HG02798 (cell line): ENCODE results near the gene TMEM63C.

Experiments
- ATAC-seq: cut with Tn5 transposase; IDR thresholded peaks from one replicate; pipeline ENCODE4 v1.9.1; 2021; ENCODE audit warnings: mild to moderate bottlenecking; ENCODE audit not compliant: unreplicated experiment, poor library complexity

Gene TMEM63C

DNA sequence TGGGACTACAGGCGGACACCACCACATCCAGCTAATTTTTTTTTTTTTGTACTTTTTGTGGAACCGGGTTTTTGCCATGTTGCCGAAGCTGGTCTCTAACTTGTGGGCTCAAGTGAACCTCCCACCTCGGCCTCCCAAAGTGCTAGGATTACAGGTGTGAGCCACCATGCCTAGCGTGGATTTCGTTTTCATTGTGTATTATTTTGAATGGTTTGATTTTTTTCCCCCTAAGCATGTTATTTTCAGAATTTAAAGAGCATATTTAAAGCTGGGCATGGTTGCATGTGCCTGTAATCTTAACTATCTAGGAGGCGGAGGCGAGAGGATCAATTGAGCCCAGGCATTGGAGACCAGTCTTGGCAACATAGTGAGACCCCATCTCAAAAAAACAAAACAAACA is 13.1 kb downstream of the TMEM63C start:
- ATAC-seq = no peak

DNA sequence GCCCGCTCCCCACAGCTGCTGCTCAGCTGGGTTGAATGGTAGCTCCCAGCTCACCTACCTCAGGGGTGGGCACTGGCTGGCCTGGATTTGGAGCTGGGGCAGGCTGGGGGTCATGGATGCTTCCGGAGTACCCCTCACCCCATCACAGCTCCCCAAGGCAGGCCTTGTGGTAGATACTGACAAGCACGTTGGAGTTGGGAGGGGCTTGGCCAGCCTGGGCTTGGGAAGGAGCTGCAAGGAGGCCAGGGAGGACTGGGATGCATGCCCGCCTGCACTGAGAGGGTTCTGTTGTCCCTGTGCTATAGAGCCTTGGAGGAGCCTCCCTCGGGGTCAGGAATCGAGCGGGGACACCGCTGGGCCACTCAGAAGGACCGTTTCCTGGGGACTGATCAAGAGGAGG is 14.2 kb downstream of the TMEM63C start:
- no peak for ATAC-seq

DNA sequence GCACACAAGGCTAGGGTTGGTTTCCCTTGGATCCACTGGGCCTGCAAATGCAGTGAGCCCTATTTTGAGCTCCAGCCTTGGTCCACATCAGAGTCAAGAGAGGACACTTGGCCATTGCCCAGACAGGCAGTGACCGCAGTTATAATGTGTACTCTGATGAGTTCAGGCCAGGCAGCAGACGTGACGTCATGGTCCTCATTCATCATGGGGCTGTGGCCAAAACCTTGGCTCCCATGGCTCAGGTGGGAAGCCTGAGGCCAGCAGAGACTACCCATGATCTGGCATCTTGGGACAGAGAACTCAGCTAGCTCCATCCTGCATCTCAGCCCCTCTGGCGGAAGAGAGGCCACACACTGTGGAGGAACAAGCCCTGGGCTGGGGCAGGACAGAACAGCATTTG is 16.4 kb downstream of the TMEM63C start:
- ATAC-seq = no peak

- no peak for ATAC-seq
Observed at GRCh38 chr14:77198561-77198960, 17.0 kb downstream of the TMEM63C start.

DNA sequence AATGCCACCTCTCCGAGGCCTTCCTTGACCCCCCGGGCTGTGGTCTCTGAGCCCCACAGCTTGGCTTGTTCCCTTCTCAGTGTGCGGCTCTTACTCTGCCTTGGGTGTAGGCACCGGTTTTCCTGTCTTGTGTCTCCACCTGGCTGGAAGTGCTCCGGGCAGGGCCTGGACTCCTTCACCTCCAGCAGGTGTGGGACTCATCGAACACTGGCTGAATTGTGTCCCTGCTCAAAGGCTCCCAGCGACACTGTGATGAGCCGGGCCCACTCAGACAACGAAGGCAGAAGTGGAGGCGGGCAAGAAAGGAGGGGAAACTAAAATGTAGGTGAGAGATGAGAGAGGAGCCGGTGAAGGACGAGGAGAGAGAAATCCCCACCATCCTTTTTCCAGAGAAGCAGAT is 18.0 kb downstream of the TMEM63C start:
- no peak for ATAC-seq

DNA sequence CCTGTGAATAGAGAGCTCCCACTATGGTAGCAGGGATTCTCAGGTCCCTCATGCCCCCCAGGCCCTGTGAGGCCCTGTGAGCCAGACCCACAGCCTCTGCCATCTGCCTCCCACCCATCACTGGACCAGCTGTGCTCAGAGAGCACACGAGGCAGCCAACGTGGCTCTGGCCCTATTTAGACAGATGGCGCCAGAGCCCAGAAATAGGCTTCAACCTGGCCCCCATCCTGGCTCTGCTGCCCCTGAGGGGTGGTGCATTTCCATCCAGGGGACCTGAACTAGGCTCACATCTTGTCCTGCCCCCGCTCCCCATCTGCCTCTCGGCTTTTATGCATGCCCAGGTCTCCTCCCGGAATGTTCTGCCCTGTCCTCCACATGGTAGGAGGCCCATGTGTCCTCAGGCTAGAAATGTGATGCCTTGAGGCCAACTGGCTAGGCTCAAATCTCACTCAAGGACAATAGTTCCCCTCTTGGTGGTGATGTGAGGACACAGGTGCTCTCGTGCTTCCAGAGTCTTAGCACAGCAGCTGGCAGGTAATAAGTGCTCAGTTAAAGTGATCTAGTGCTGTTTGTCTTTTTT is 18.9 kb downstream of the TMEM63C start:
- no peak for ATAC-seq

DNA sequence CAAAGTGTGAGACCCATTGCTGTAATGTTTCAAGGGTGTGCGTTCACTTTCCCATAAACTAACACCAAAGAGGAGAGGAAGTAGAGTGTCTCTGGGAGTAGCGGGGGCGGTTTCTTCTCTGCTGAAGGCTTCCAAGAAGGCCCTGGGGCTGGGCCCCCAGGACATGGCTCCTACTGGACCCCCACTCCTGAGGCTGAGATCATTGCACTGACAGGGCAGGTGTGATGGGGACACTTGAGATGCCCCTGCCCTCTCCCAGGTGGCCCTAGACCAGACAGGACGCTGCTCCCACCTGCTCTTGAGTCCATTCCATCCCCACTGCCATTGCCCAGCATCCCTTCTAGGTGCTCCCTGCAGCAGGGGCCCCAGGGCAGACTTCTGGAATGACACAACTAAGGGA is 20.1 kb downstream of the TMEM63C start:
- no peak for ATAC-seq

GRCh38 chr14:77203611-77204458 is 22.2 kb downstream of the TMEM63C start:
- no peak for ATAC-seq

DNA sequence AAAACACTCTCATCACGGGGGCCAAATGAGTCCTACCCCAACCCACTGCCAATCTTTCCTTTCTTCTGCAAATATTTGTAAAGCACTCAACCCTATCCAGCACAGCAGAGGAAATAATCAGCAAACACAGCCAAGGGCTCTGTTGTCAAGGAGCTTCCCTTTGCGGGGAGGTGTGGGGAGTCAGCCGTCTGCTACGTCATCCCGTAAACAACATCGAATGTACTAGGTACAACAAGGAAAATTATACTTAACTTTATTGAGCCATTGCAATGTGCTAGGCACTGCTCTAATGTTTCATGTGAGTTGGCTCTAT is 22.8 kb downstream of the TMEM63C start:
- ATAC-seq = no peak

GRCh38 chr14:77204907-77205306 is 23.3 kb downstream of the TMEM63C start:
- ATAC-seq = no peak

DNA sequence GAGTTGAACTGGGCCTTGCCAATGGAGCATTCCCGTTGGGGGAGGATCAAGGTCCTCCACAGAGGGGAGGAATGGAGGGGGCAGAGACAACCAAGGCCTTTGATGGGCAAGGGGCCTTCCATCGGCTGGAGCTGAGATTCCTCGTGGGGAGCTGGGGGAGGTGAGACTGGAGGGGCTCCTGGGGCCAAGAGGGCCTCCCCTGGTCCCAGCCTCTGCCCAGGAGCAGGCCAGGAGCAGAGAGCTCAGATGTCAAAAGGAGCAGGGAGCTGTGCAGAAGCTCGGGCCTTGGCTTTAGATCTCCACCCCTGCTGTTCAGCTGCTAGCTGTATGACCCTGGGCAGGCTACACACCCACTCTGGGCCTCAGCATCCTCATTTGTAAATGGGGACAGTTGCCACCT is 24.0 kb downstream of the TMEM63C start:
- no peak for ATAC-seq

- no peak for ATAC-seq
Observed at GRCh38 chr14:77206261-77206824, 24.7 kb downstream of the TMEM63C start.

GRCh38 chr14:77206877-77207389 is 25.3 kb downstream of the TMEM63C start:
- no peak for ATAC-seq

GRCh38 chr14:77208291-77208978 is 26.8 kb downstream of the TMEM63C start:
- no peak for ATAC-seq

GRCh38 chr14:77208979-77209318 is 27.4 kb downstream of the TMEM63C start:
- no peak for ATAC-seq

- no peak for ATAC-seq
Observed at GRCh38 chr14:77212097-77212870, 30.7 kb downstream of the TMEM63C start.

DNA sequence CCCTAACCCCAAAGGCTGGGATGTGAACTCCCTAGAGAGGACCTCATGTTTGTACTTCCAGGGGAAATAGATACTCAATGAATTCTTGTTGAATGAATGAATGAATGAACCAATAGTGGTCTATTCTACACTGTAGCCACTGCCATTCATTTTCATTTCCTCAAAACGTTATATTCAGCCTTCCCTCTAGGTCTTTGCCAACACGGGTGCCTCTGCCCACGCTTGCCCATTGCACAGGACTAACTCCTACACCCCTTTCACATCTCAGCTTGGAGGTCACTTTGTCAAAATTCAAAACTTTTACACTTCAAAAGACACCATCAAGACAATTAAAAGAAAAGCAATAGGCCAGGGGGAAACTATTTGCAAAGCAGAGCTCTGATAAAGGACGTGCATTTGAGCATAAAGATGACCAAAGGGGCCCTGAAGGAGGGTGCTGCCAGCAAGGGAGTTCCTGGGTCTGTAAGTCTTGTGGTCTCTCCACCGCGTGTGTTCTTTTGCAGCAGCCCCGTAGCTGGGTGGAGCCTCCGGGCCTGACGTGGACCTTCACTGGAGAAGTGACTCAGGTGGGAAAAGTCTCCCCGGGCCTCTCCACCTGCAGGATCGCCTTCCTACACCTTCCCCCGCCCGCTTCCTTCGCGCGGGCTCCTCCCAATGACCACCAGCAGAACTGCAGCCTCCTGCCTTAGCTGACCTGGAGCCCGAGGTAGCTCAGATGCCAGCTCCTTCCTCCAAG is 31.5 kb downstream of the TMEM63C start:
- ATAC-seq = peak; percentile 69

GRCh38 chr14:77213679-77214016 is 32.0 kb downstream of the TMEM63C start:
- ATAC-seq = no peak

DNA sequence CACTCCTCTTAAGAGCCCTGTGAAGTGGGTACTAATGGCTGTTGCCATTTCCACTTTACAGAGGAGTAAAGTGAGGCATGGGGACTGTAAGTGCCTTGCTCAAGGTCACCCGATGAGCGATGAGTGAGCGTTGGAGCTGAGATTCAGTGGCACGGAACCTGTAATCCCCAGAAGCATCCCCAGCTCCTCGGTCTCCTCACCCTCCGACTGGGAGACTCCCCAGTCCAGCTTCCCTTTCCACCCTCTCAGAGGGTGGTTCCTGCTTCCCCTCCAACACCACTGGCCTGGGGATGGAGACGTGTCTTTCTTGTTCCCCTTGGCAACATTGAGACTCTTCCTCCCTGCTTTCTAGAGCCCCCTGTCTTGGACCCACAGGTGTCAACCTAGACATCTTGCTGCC is 32.6 kb downstream of the TMEM63C start:
- ATAC-seq = no peak

GRCh38 chr14:77217551-77217950 is 36.0 kb downstream of the TMEM63C start:
- no peak for ATAC-seq
